ENCODE data around the gene SETD7.

The SETD7 gene

DNA sequence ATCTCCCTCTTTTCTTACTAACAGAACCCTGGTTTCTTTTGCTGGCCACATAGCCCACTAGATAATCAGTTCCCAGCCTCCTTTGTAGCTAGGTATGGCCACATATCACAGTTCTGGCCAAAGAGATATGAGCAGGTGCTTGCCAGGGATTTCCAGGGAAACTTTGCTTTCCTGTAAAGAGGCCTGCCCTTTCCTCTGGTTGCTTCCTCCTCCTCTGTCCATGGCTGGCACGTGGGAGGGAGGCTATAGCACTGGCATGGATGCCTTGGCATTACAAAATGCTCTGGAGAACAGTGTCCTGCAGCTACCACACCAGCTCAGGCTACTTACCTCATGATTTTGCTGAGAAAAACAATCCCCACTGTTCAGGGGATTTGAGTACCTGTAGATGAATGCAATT is 74.6 kb downstream of the SETD7 start:
- Histone ChIP-seq H3K4me1 (ENCODE audit: control extremely low read depth in 1 of 4, control insufficient read depth in 4 of 4, insufficient read depth in 4 of 4, low read length in 3 of 4) (peaks cover 0 to 2% (median 0%) of the 10 kb centered on the region in 4 experiments), H3K27me3 (replicated peaks in 2 of 5; ENCODE audit: control insufficient read depth in 4 of 5, insufficient read depth in 5 of 5, low read length in 4 of 5) (no peaks in the 10 kb centered on the region), H3K27ac (ENCODE audit: insufficient read depth in 1 of 2, low read depth in 1 of 2, low read length in 2 of 2, poor library complexity in 1 of 2, severe bottlenecking in 2 of 2) (no peak overlapping the region), H3K36me3 (ENCODE audit: control insufficient read depth in 4 of 4, insufficient read depth in 4 of 4, low read length in 3 of 4) (peaks cover 0 to 2% (median under 1%) of the 10 kb centered on the region in 4 experiments), H3K4me3 (ENCODE audit: control insufficient read depth in 1 of 7, extremely low read depth in 1 of 7, insufficient read depth in 4 of 7, low read depth in 2 of 7, low read length in 6 of 7) (no peak overlapping the region), H3K9me3 (ENCODE audit: control extremely low read depth in 1 of 5, control insufficient read depth in 4 of 5, insufficient read depth in 2 of 5, low read depth in 1 of 5, low read length in 4 of 5) (no peaks in the 10 kb centered on the region)
- WGBS (ENCODE audit: insufficient coverage) = 67% methylated on average over 1 of the region's 1 CpG
- ChIA-PET CTCF (interaction anchor here (4.0 kb wide), 1 partner anchor 16 kb away, joined by 19 read pairs; no protein-coding TSS in a partner anchor), POLR2A (no interaction called here)
- DNase-seq = no peak

DNA sequence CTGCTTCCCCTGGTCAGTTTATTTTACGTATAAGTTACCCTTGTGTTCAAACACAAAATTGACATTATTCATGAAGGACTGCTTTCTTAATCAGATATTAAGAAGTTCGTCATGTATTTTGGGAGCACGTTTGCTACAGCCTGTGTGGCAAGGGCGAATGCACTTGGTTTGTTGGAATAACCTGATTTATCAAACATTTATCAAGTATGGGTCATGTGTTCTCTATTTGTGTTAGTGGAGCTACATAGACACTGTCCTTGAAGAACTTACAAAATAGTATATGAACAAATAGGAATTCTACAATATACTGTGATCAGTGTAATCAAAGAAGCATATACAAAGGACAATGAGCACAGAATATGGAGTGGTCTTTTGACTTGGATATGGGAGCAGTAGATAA is 79.7 kb downstream of the SETD7 start:
- Histone ChIP-seq H3K4me3 (ENCODE audit: control insufficient read depth in 1 of 7, extremely low read depth in 1 of 7, insufficient read depth in 4 of 7, low read depth in 2 of 7, low read length in 6 of 7) (no peak overlapping the region), H3K36me3 (ENCODE audit: control insufficient read depth in 4 of 4, insufficient read depth in 4 of 4, low read length in 3 of 4) (peaks cover 10 to 18% (median 13%) of the 10 kb centered on the region in 4 experiments), H3K9me3 (ENCODE audit: control extremely low read depth in 1 of 5, control insufficient read depth in 4 of 5, insufficient read depth in 2 of 5, low read depth in 1 of 5, low read length in 4 of 5) (peaks cover 0 to 7% (median 0%) of the 10 kb centered on the region in 5 experiments), H3K27ac (ENCODE audit: insufficient read depth in 1 of 2, low read depth in 1 of 2, low read length in 2 of 2, poor library complexity in 1 of 2, severe bottlenecking in 2 of 2) (no peak overlapping the region), H3K27me3 (replicated peaks in 2 of 5; ENCODE audit: control insufficient read depth in 4 of 5, insufficient read depth in 5 of 5, low read length in 4 of 5) (no peaks in the 10 kb centered on the region), H3K4me1 (ENCODE audit: control extremely low read depth in 1 of 4, control insufficient read depth in 4 of 4, insufficient read depth in 4 of 4, low read length in 3 of 4) (no peaks in the 10 kb centered on the region)
- ChIA-PET POLR2A (no interaction called here), CTCF (interaction anchor here (1.1 kb wide), 3 partner anchors 12 to 43 kb away, joined by 3 to 4 read pairs (median 4); no protein-coding TSS in a partner anchor)
- WGBS (ENCODE audit: insufficient coverage) = no CpG with 5 or more reads among the region's 4 CpGs
- no peak for DNase-seq

DNA sequence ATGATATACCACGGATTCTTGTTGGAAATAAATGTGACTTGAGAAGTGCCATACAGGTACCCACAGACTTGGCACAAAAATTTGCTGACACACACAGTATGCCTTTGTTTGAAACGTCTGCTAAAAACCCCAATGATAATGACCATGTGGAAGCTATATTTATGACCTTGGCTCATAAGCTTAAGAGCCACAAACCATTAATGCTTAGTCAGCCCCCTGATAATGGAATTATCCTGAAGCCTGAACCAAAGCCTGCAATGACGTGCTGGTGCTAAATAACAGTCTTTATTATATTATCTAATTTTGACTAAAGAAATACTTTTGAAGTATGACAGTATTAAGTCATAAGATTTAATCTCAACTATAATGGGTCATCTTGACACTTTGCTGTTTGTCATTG is 83.2 kb downstream of the SETD7 start:
- WGBS (ENCODE audit: insufficient coverage) = 88% methylated on average over 2 of the region's 3 CpGs
- POLR2A ChIA-PET = no interaction called here
- Histone ChIP-seq H3K4me3 (ENCODE audit: control insufficient read depth in 1 of 7, extremely low read depth in 1 of 7, insufficient read depth in 4 of 7, low read depth in 2 of 7, low read length in 6 of 7) (no peak overlapping the region), H3K9me3 (ENCODE audit: control extremely low read depth in 1 of 5, control insufficient read depth in 4 of 5, insufficient read depth in 2 of 5, low read depth in 1 of 5, low read length in 4 of 5) (peaks cover 0 to 35% (median 6%) of the 10 kb centered on the region in 5 experiments), H3K27ac (ENCODE audit: insufficient read depth in 1 of 2, low read depth in 1 of 2, low read length in 2 of 2, poor library complexity in 1 of 2, severe bottlenecking in 2 of 2) (no peak overlapping the region), H3K4me1 (ENCODE audit: control extremely low read depth in 1 of 4, control insufficient read depth in 4 of 4, insufficient read depth in 4 of 4, low read length in 3 of 4) (no peaks in the 10 kb centered on the region), H3K36me3 (ENCODE audit: control insufficient read depth in 4 of 4, insufficient read depth in 4 of 4, low read length in 3 of 4) (peaks cover 10 to 20% (median 13%) of the 10 kb centered on the region in 4 experiments), H3K27me3 (replicated peaks in 2 of 5; ENCODE audit: control insufficient read depth in 4 of 5, insufficient read depth in 5 of 5, low read length in 4 of 5) (no peaks in the 10 kb centered on the region)
- CTCF ChIA-PET = interaction anchor here (1.6 kb wide), 1 partner anchor 31 kb away, joined by 4 read pairs; no protein-coding TSS in a partner anchor
- no peak for DNase-seq

DNA sequence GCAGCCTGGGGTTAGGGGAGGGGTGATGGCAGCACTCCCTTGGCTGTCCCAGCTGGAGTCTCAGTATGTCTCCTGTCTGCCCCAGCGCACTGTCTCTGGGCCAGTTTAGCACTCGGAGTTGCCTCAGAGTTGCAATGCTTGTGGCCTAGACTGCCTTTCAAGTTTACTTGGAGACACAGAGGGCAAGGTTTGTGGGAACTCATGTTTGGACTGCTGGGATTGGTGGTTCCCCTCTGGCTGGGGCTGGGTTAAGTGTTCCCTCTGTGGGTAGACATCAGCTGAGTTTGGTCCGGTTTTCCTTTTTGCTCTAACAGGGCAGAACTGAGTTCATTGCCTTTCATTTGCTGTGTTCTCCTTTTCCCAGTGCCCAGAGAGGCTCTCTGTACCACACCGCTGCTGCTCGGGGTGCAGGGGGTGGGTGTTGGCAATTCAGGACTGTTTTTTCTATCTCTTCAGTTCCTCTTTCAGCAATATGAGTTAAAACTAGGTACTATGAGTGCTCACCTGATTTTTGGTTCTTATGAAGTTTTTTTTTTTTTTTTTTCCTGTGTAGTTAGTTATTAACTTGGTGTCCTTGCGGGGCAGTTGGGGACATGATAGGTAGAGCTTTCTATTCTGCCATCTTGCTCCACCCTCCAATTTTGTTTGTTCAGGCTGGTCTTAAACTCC is 84.9 kb downstream of the SETD7 start:
- H3K36me3 ChIP-seq (ENCODE audit: control insufficient read depth in 4 of 4, insufficient read depth in 4 of 4, low read length in 3 of 4) = peaks cover 8 to 20% (median 12%) of the 10 kb centered on the region in 4 experiments
- peaks cover 0 to 38% (median 6%) of the 10 kb centered on the region in 5 experiments for H3K9me3 ChIP-seq (ENCODE audit: control extremely low read depth in 1 of 5, control insufficient read depth in 4 of 5, insufficient read depth in 2 of 5, low read depth in 1 of 5, low read length in 4 of 5)
- no peak overlapping the region for H3K4me3 ChIP-seq (ENCODE audit: control insufficient read depth in 1 of 7, extremely low read depth in 1 of 7, insufficient read depth in 4 of 7, low read depth in 2 of 7, low read length in 6 of 7)
- ChIA-PET CTCF (interaction anchor here (0.9 to 1.7 kb wide), 3 partner anchors 16 to 176 kb away, joined by 3 to 4 read pairs (median 4); no protein-coding TSS in a partner anchor), POLR2A (no interaction called here)
- H3K27me3 ChIP-seq (replicated peaks in 2 of 5; ENCODE audit: control insufficient read depth in 4 of 5, insufficient read depth in 5 of 5, low read length in 4 of 5) = no peaks in the 10 kb centered on the region
- no peak for DNase-seq
- whole genome bisulfite sequencing (ENCODE audit: insufficient coverage) = 100% methylated on average over 1 of the region's 6 CpGs
- no peak overlapping the region for H3K27ac ChIP-seq (ENCODE audit: insufficient read depth in 1 of 2, low read depth in 1 of 2, low read length in 2 of 2, poor library complexity in 1 of 2, severe bottlenecking in 2 of 2)
- H3K4me1 ChIP-seq (ENCODE audit: control extremely low read depth in 1 of 4, control insufficient read depth in 4 of 4, insufficient read depth in 4 of 4, low read length in 3 of 4) = no peaks in the 10 kb centered on the region

DNA sequence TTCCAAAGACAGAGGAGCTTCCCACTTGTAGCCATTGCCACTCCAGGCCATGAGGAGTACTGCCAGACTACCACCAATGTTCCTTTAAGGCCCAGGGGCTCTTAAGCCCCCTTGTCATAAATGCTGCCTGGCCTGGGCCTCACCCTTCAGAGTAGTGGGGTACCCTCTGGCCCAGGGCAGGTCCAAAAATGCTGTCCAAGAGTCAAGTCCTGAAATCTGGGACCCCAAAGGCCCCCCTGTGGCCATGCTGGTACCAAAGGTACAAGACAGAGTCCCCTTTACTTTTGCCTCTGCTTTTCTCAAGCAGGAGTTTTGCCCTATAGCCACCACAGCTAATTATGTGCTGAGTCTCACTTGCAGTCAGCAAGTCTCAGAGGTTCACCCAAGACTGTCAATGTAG is 85.7 kb downstream of the SETD7 start:
- CTCF ChIA-PET = interaction anchor here (0.8 to 1.7 kb wide), 2 partner anchors 10 to 54 kb away, joined by 3 to 4 read pairs; no protein-coding TSS in a partner anchor

DNA sequence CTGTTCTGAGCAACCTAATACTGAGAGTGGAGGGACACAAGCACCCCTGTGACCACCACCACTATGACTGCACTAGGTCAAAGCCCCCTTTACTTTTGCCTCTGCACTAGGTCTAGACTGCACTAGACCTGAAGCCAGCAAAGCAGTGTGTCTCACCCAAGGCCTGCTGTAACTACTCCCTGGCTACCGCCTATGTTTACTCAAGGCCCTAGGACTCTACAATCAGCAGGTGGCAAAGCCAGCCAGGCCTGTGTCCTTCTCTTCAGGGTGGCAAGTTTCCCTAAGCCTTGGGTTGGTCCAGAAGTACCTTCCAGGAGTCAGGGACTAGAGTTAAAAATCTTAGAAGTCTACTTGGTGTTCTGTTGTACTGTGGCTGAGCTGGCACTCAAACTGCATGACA is 86.2 kb downstream of the SETD7 start:
- no peak for DNase-seq
- Histone ChIP-seq H3K4me1 (ENCODE audit: control extremely low read depth in 1 of 4, control insufficient read depth in 4 of 4, insufficient read depth in 4 of 4, low read length in 3 of 4) (no peaks in the 10 kb centered on the region), H3K4me3 (ENCODE audit: control insufficient read depth in 1 of 7, extremely low read depth in 1 of 7, insufficient read depth in 4 of 7, low read depth in 2 of 7, low read length in 6 of 7) (no peak overlapping the region), H3K36me3 (ENCODE audit: control insufficient read depth in 4 of 4, insufficient read depth in 4 of 4, low read length in 3 of 4) (peaks cover 8 to 20% (median 12%) of the 10 kb centered on the region in 4 experiments), H3K9me3 (ENCODE audit: control extremely low read depth in 1 of 5, control insufficient read depth in 4 of 5, insufficient read depth in 2 of 5, low read depth in 1 of 5, low read length in 4 of 5) (peaks cover 0 to 38% (median 6%) of the 10 kb centered on the region in 5 experiments), H3K27me3 (replicated peaks in 2 of 5; ENCODE audit: control insufficient read depth in 4 of 5, insufficient read depth in 5 of 5, low read length in 4 of 5) (no peaks in the 10 kb centered on the region), H3K27ac (ENCODE audit: insufficient read depth in 1 of 2, low read depth in 1 of 2, low read length in 2 of 2, poor library complexity in 1 of 2, severe bottlenecking in 2 of 2) (no peak overlapping the region)
- ChIA-PET POLR2A (no interaction called here), CTCF (interaction anchor here (0.8 to 1.7 kb wide), 2 partner anchors 10 to 14 kb away, joined by 3 to 6 read pairs; no protein-coding TSS in a partner anchor)
- 89% methylated on average over 1 of the region's 1 CpG for WGBS (ENCODE audit: insufficient coverage)

More for the DNA sequence above, 85.7 kb downstream of the SETD7 start:
- peaks cover 8 to 20% (median 12%) of the 10 kb centered on the region in 4 experiments for H3K36me3 ChIP-seq (ENCODE audit: control insufficient read depth in 4 of 4, insufficient read depth in 4 of 4, low read length in 3 of 4)
- POLR2A ChIA-PET = no interaction called here
- H3K27ac ChIP-seq (ENCODE audit: insufficient read depth in 1 of 2, low read depth in 1 of 2, low read length in 2 of 2, poor library complexity in 1 of 2, severe bottlenecking in 2 of 2) = no peak overlapping the region
- DNase-seq = no peak
- peaks cover 0 to 38% (median 6%) of the 10 kb centered on the region in 5 experiments for H3K9me3 ChIP-seq (ENCODE audit: control extremely low read depth in 1 of 5, control insufficient read depth in 4 of 5, insufficient read depth in 2 of 5, low read depth in 1 of 5, low read length in 4 of 5)
- H3K27me3 ChIP-seq (replicated peaks in 2 of 5; ENCODE audit: control insufficient read depth in 4 of 5, insufficient read depth in 5 of 5, low read length in 4 of 5) = no peaks in the 10 kb centered on the region
- no peaks in the 10 kb centered on the region for H3K4me1 ChIP-seq (ENCODE audit: control extremely low read depth in 1 of 4, control insufficient read depth in 4 of 4, insufficient read depth in 4 of 4, low read length in 3 of 4)
- no peak overlapping the region for H3K4me3 ChIP-seq (ENCODE audit: control insufficient read depth in 1 of 7, extremely low read depth in 1 of 7, insufficient read depth in 4 of 7, low read depth in 2 of 7, low read length in 6 of 7)

DNA sequence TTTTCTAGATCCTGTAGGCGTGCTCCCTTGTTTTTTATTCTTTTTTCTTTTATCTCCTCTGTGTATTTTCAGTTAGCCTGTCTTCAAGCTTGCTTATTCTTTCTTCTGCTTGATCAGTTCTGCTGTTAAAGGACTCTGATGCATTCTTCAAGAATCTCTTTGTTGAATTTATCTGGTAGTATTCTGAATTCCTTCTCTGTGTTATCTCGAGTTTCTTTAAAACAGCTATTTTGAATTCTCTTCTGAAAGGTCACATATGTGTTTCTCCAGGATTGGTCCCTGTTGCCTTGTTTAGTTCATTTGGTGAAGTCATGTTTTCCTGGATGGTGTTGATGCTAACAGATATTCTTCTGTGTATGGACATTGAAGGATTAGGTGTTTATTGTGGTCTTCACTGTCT is 86.8 kb downstream of the SETD7 start:
- peaks cover 0 to 38% (median 6%) of the 10 kb centered on the region in 5 experiments for H3K9me3 ChIP-seq (ENCODE audit: control extremely low read depth in 1 of 5, control insufficient read depth in 4 of 5, insufficient read depth in 2 of 5, low read depth in 1 of 5, low read length in 4 of 5)
- no peaks in the 10 kb centered on the region for H3K4me1 ChIP-seq (ENCODE audit: control extremely low read depth in 1 of 4, control insufficient read depth in 4 of 4, insufficient read depth in 4 of 4, low read length in 3 of 4)
- H3K27ac ChIP-seq (ENCODE audit: insufficient read depth in 1 of 2, low read depth in 1 of 2, low read length in 2 of 2, poor library complexity in 1 of 2, severe bottlenecking in 2 of 2) = no peak overlapping the region
- WGBS (ENCODE audit: insufficient coverage) = 92% methylated on average over 2 of the region's 2 CpGs
- H3K36me3 ChIP-seq (ENCODE audit: control insufficient read depth in 4 of 4, insufficient read depth in 4 of 4, low read length in 3 of 4) = peaks cover 7 to 17% (median 11%) of the 10 kb centered on the region in 4 experiments
- H3K4me3 ChIP-seq (ENCODE audit: control insufficient read depth in 1 of 7, extremely low read depth in 1 of 7, insufficient read depth in 4 of 7, low read depth in 2 of 7, low read length in 6 of 7) = no peak overlapping the region
- CTCF ChIA-PET = interaction anchor here (1.0 to 1.7 kb wide), 3 partner anchors 9 to 131 kb away, joined by 3 to 6 read pairs (median 3); no protein-coding TSS in a partner anchor
- DNase-seq = no peak
- H3K27me3 ChIP-seq (replicated peaks in 2 of 5; ENCODE audit: control insufficient read depth in 4 of 5, insufficient read depth in 5 of 5, low read length in 4 of 5) = no peaks in the 10 kb centered on the region
- POLR2A ChIA-PET = no interaction called here

All from common myeloid progenitor, CD34-positive (primary cell).